Activated T-cell treated with anti-CD3 and anti-CD28 coated beads, Interleukin-2, amount 50 U/mL, for 24 hours (primary cell): ENCODE data around the gene KIRREL1.

Experiments
- DNase-seq: peaks from one replicate; pipeline ENCODE4 v3.0.0-alpha.2; 2020
- H3K27ac Mint-ChIP-seq: 2 replicates; pipeline ENCODE4 v1.8.0; 2020; ENCODE audit warnings: mild to moderate bottlenecking, mixed read lengths
- H3K27me3 Mint-ChIP-seq: 2 replicates; pipeline ENCODE4 v1.8.0; 2020; ENCODE audit warnings: mixed read lengths
- H3K36me3 Mint-ChIP-seq: 2 replicates; pipeline ENCODE4 v1.8.0; 2020; ENCODE audit warnings: low read depth, mixed read lengths
- H3K4me1 Mint-ChIP-seq: 2 replicates; pipeline ENCODE4 v1.8.0; 2020; ENCODE audit warnings: low read depth, mixed read lengths
- H3K4me3 Mint-ChIP-seq: 2 replicates; pipeline ENCODE4 v1.8.0; 2020; ENCODE audit warnings: mild to moderate bottlenecking, moderate library complexity, mixed read lengths
- H3K9me3 Mint-ChIP-seq: 2 replicates; pipeline ENCODE4 v1.8.0; 2020; ENCODE audit warnings: mixed read lengths

The KIRREL1 gene

DNA sequence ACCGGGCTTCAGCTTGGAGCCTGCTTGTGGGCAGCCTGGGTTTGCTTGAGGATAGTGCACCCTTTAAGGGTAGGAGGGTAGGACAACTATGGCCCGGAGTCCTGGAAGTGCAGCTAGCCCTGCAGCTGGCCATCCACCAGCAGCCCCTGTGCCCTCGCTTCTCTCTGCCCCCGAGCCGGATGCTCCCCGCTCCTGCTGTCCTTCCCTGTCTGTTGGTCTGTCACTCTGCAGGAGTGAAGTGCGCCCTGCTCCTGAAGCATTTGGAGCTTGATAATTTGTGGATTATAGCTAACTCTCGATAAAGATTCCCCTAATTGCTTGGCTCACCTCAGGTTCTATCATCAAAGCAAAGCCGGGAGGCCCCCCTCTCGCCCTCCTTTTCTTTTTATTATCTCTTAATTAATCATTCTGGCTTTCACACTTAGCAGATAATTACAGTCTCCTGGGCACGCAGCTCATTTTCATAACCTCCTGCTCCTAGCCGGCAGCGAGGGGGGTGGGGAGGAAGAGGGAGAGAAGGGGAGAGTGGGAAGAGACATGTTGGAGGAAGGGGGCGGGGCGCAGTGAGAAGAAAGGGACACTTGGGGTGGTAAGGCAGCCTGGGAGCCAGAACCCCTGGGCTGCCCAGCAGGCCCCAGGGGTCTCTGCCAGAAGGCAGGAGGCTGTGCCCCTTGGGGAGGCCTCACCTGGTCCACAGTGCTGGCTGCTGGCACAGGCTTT lies 14.4 kb downstream of the KIRREL1 start:
- DNase-seq: no peak
- no peaks in the 10 kb centered on the region for H3K36me3 Mint-ChIP-seq
- no peaks in the 10 kb centered on the region for H3K9me3 Mint-ChIP-seq
- no peaks in the 10 kb centered on the region for H3K4me1 Mint-ChIP-seq
- no peak overlapping the region for H3K4me3 Mint-ChIP-seq
- peaks cover 20% of the 10 kb centered on the region for H3K27me3 Mint-ChIP-seq
- H3K27ac Mint-ChIP-seq: no peak overlapping the region

DNA sequence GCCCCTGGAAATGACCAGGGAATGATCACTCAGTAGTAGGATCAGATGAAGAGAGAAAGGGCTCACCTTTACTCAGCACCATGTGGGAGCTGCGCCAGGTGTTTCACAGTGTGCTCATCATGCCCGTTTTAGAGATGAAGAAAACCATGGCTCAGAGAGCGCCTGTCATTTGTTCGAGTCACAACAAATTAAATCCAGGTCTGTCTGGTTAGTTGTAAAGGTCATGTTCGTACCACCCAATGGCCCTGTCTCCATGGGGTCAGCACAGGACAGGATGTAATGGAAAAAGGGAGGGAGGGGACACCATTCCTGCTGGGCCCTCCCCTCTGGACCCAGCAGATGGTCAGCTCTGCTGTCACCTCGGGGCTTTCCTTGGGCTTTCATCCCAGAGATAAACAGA lies 15.2 kb downstream of the KIRREL1 start:
- H3K4me1 Mint-ChIP-seq: no peaks in the 10 kb centered on the region
- H3K36me3 Mint-ChIP-seq: no peaks in the 10 kb centered on the region
- H3K9me3 Mint-ChIP-seq: no peaks in the 10 kb centered on the region
- H3K4me3 Mint-ChIP-seq: no peak overlapping the region
- no peak overlapping the region for H3K27ac Mint-ChIP-seq
- no peak for DNase-seq
- H3K27me3 Mint-ChIP-seq: peaks cover 27% of the 10 kb centered on the region

DNA sequence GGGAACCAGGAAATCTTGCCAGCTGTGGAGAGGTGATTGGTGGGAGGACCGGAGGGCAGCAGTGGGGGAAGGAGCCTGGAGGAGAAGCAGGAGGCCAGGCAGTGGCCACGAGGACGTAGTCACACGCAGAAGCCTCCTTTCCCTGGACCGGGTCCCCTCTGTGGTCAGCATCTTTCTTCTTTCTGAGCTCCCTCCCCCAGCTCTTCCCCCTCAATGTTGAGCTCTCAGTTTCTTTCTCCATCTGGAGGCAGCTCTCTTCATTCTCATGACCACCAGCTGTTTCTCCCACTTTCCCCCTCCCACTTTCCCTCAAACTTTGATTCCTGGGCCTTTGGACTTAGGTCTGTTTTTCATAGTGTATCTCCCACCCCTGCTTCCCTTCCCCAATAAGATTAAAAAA lies 18.3 kb downstream of the KIRREL1 start:
- H3K4me1 Mint-ChIP-seq: no peaks in the 10 kb centered on the region
- H3K27me3 Mint-ChIP-seq: peaks cover 35% of the 10 kb centered on the region
- H3K27ac Mint-ChIP-seq: no peak overlapping the region
- H3K4me3 Mint-ChIP-seq: no peak overlapping the region
- no peak for DNase-seq
- H3K9me3 Mint-ChIP-seq: no peaks in the 10 kb centered on the region
- H3K36me3 Mint-ChIP-seq: no peaks in the 10 kb centered on the region

DNA sequence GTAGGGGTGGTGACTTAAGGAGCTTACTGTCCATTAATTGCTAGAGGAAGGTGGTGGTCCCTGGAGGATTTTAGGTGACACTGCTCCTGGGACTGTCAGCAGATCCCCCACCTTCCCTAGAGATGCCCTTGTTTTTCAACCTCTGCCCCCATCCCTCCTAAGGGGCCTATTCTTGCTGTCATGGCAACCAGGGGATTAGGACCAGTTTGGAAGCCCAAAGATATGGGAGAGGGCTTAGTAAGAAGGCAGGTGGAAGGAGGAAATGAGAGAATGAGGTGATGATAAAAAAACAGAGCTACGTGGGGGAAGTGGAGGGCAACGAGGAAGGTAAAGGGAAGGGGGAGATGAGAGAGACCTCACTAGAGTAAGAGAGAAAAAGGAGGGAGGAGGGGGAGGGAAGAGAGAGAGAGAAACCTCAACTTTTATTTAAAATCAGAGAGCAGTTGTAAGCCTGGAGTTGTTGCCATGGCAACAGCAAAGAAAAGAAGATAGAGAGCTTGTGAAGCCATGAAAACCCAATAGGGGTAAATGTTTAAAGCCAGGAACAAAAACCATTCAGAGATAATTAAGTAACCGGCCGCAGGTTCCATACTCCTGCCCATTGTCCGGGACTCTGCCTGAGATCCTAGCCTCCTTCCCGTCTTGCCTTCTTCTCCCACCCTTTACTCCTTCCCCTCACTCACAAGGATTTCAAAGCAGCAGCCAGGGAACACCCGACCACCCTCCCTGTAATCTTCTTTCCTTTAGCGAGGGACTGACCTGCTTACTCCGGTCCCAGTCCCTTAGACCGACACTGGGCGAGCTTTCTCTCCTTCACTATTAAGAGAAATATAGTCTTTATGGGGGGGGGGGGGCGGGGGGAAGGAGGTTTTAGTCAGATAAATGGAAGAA lies 20.6 kb downstream of the KIRREL1 start:
- H3K4me3 Mint-ChIP-seq: no peak overlapping the region
- H3K9me3 Mint-ChIP-seq: no peaks in the 10 kb centered on the region
- no peaks in the 10 kb centered on the region for H3K4me1 Mint-ChIP-seq
- no peaks in the 10 kb centered on the region for H3K36me3 Mint-ChIP-seq
- peaks cover 32% of the 10 kb centered on the region for H3K27me3 Mint-ChIP-seq
- no peak overlapping the region for H3K27ac Mint-ChIP-seq
- no peak for DNase-seq

DNA sequence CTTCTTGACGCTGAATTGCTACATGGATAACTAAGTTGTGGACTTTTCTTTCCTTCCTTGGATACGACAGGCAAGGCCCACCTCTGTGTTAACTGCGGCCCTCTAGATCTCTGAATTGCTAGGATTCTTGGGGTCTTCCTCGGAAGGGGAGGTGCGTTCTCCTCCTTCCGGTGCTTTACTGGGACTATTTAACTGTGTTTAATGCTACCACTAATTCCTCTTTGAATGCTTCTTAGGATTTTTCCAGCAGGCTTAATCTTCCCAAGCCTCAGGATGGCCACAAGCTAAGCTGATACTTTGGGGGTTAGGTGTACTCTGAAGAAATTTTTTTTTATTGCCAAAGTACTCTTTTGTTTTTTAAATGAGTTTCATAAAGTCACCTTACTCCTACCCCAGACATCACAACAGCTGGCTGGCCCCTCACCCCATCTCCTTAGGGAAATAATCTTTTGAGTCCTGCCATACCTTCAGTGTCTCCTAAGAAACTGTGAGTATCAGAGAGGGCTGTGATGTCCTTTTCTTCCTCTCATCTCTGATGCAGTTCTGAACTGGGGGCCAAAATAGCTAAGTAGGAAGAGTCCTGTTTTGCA lies 21.4 kb downstream of the KIRREL1 start:
- Mint-ChIP-seq H3K27ac (no peak overlapping the region), H3K9me3 (no peaks in the 10 kb centered on the region), H3K4me3 (no peak overlapping the region), H3K36me3 (no peaks in the 10 kb centered on the region), H3K4me1 (no peaks in the 10 kb centered on the region), H3K27me3 (peaks cover 31% of the 10 kb centered on the region)
- no peak for DNase-seq

DNA sequence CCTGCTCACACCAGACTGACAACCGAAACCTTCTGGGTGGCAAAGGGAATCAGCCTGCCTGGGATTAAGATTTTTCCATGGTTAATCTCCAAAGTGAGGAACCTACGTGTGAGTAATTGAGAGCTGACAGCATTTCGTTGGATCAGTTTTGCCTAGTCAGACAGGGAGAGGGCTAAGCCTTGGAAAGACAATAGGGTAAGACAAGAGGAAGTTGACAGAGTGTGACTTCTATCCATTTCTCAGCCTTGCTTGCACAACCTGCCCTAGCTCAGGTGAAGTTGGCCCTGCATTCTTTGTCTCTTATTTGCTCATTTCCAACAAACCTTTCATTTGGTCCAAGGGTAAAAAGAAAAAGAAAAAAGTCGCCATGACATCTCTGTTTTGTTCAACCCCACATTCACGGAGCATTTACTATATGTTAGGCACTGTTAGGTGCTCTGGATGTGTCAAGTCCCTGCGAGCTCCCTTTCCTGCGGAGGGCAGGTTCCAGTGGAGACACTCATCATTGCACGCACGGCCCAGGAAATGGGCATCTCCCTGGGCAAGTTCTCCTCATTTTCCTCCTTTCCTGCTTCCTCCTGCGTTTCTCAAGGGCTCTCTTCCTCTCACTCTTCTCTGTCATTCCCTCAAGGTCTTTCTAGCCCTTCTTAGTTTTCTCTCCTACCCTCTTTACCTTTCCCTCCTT lies 23.3 kb downstream of the KIRREL1 start:
- H3K4me1 Mint-ChIP-seq: no peaks in the 10 kb centered on the region
- peaks cover 37% of the 10 kb centered on the region for H3K27me3 Mint-ChIP-seq
- no peaks in the 10 kb centered on the region for H3K9me3 Mint-ChIP-seq
- no peak overlapping the region for H3K4me3 Mint-ChIP-seq
- H3K27ac Mint-ChIP-seq: no peak overlapping the region
- H3K36me3 Mint-ChIP-seq: no peaks in the 10 kb centered on the region
- no peak for DNase-seq

DNA sequence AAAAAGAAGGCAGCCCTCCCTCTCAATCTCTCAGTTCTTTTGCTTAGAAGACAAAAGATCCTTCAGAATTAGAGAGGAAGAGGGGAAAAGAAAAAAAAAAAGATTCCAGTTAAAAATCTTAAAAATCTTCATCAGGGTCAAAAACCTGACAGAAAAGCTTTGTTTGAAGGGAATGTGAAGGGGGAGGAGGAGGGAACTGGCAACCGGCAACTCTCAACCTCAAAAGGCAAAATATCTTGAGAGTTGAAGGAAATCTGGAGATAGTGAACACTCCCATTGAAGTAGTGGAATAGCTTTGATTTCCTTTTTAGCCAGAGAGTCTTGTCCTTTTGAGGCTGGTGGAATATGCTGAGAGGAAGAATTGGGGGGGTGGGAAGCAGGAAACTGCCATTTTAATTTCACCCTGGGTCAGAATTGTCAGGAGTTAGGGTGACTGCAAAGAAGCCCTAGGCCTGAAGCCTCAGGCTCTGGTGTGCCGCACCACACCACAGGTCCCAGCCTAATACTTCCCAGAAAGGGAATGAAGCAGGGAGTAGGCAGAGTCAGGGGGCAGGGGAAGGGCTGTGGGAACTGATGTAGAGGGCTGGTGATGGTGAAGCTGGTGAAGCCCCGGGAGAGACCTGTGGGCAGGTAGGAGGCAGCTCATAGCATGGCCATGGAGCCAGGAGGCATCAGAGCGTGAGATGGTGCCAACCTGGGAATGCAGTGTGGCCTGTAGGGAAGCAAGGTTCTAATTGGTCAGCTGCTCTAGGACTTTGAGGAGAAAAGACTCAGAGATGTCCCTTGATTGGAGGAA lies 24.6 kb downstream of the KIRREL1 start:
- Mint-ChIP-seq H3K27me3 (peaks cover 37% of the 10 kb centered on the region), H3K27ac (no peak overlapping the region)

DNA sequence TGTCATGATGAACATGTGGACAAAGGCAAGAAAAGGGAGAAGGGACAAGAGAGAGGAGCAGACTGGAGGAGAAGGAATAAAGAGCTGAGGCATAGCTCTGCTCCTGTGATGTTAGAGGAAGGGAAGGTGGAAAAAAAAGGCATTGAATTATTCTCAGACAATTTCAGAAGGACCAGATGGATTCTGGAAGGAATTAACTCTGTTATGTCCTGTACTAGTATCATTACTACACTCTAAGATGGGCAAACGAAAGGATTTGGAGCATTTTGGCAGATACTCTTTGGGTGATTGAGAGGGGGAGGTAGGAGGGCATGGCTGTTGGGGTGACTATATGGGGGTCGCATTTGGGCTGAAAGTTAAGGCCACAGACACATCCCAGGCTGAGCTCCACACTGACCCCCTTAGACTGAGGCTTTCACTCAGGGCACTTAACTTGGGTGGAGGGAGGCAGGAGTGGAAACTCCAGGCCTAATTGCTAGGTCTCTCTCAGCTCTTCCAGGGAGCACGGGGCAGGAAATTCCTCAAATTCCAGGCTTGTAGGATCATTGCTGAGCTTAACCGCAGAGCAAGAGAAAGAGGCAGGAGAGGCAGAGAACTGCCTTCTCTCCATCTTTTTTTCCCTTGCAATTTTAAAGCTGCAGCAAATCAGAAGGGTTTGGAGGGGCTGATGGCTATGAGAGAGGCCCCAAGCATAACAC lies 25.9 kb downstream of the KIRREL1 start:
- H3K27me3 Mint-ChIP-seq: peaks cover 31% of the 10 kb centered on the region
- H3K9me3 Mint-ChIP-seq: no peaks in the 10 kb centered on the region
- H3K36me3 Mint-ChIP-seq: no peaks in the 10 kb centered on the region
- no peak overlapping the region for H3K27ac Mint-ChIP-seq
- no peak for DNase-seq
- H3K4me3 Mint-ChIP-seq: no peak overlapping the region
- no peaks in the 10 kb centered on the region for H3K4me1 Mint-ChIP-seq

More for the DNA sequence above, 24.6 kb downstream of the KIRREL1 start:
- no peaks in the 10 kb centered on the region for H3K4me1 Mint-ChIP-seq
- no peaks in the 10 kb centered on the region for H3K36me3 Mint-ChIP-seq
- no peak overlapping the region for H3K4me3 Mint-ChIP-seq
- H3K9me3 Mint-ChIP-seq: no peaks in the 10 kb centered on the region
- DNase-seq: no peak

DNA sequence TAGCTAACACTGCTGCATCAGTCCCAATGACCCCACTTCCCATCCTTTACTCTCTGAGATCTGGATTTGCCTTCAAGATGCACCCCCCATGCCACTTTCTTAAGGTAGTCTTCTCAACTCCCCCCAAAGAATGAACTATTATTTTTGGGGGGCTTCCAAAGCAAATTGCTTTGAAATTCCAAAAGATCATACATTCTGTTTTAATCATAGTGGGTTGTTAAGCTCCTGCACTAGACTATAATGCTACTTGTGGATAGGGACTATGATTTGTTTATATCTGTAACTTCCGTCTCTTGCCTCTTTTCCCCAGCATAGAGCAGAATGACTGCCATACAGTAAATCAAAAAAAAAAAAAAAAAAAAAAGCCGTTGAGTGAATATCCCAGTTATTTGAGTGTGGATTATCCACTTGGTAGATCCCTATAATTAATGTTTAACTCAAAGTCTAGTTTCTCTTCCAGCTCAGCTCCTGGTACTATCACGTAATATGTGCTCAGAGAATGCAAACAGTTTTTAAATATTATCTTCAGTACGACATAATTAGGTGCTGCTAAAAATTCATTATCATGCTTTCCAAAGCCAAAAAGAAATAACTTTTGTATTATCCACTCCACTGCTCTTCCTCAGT lies 26.9 kb downstream of the KIRREL1 start:
- Mint-ChIP-seq H3K27me3 (peaks cover 31% of the 10 kb centered on the region), H3K36me3 (no peaks in the 10 kb centered on the region), H3K9me3 (no peaks in the 10 kb centered on the region), H3K4me3 (no peak overlapping the region), H3K27ac (no peak overlapping the region), H3K4me1 (no peaks in the 10 kb centered on the region)
- no peak for DNase-seq

DNA sequence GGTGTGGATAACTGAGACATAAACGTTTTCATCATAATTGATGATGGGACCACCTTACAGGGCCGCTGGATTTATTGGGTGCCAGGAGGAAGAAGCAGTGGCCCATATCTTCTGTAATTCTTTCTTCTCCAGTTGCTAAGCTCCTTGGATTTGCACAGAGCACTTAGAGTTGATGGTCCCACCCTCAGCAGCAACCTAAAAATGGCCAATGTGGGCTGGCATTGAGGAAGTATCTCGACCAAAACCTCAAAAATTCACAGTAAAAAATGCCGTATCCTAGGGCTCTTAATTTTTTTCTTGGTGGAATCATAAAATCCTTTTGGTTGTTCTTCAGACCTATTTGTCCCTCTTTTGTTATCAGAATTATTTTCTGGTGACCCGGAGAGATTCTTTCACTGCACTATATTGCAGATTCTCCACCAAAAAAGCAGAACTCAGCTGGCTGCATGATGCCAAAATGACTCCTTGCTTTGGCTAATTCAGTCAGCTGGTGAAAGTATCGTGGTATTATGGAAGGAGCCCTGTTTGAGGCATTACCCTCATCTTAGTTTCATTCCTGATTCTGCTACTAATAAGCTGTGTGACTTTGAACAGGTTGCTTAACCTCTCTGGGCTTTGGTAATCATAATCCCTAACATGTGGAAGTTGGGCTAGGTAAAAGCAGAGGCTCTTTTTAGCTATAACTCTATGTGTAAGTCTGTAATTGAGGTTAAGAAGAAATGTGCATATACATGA lies 27.6 kb downstream of the KIRREL1 start:
- Mint-ChIP-seq H3K4me3 (no peak overlapping the region), H3K27me3 (peaks cover 27% of the 10 kb centered on the region), H3K36me3 (no peaks in the 10 kb centered on the region), H3K4me1 (no peaks in the 10 kb centered on the region), H3K27ac (no peak overlapping the region), H3K9me3 (no peaks in the 10 kb centered on the region)
- DNase-seq: no peak

DNA sequence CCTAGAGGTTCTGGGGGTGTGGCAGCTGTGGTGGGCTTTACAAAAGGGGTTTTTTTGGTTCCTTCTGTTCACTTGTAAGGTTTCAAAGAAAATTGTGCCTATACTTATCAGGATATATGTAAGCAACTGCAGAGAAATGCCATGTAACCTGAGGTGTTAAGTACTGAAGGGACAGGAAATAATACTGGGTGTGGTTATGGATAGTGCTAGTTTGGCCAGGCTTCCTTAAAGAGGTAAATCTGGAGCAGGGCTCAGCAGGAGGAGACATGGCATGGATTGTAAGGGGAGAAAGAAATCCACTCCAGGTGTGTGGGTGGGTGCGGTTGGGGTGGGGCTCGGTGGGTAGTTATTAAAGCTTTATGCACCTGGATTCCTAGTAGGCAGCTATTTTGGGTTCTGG lies 28.3 kb downstream of the KIRREL1 start:
- Mint-ChIP-seq H3K4me1 (no peaks in the 10 kb centered on the region), H3K4me3 (no peak overlapping the region), H3K9me3 (no peaks in the 10 kb centered on the region), H3K36me3 (no peaks in the 10 kb centered on the region), H3K27me3 (peaks cover 23% of the 10 kb centered on the region), H3K27ac (no peak overlapping the region)
- DNase-seq: no peak

DNA sequence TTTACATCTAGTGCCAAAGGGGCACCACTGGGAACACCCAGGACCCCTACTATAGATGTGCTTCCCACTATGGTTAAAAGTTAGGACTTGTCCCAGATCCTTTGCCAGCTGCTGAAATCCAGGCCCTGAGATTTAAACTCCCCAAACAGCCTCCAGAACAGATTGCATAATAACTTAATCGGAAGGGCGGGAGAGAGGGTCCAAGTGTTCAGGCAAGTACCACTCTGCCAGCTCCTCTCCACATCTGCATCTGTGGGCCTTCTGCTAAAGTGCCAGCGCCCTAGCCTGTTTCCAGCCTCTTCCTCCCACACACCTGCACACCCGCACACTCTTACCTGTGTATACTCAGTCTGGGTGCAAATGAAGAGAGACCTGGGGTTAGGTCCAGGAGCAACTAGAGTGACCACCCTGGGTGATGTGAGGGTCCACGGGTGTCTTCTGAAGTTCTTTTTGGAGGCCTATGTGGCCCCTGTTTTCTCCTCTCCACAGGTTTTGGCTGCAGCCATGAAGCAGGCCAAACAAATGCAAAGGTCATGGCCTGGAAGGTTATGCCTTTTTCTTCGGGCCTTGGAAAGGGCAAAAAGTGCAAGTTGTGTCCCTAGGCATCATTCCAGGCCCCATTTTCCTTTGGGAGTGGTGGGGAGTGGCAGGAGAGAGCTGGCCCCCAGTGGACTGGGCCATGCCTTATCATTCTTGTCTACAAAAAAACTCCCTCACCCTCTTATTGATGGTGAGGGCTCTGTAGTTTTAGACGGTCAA lies 29.3 kb downstream of the KIRREL1 start:
- no peak overlapping the region for H3K27ac Mint-ChIP-seq
- no peak for DNase-seq
- H3K4me1 Mint-ChIP-seq: no peaks in the 10 kb centered on the region
- peaks cover 17% of the 10 kb centered on the region for H3K27me3 Mint-ChIP-seq
- no peaks in the 10 kb centered on the region for H3K9me3 Mint-ChIP-seq
- no peak overlapping the region for H3K4me3 Mint-ChIP-seq
- no peaks in the 10 kb centered on the region for H3K36me3 Mint-ChIP-seq
